Skeletal muscle tissue (tissue), 4 donors: ENCODE results near the gene RAB31. TPM values are rescaled to one million over a fixed set of nuclear protein-coding genes. Genes with fewer than 3 reads are reported as not detected.

Experiments used
- H3K27ac ChIP-seq: one replicate; pipeline ENCODE4 v1.7.0; 2013; ENCODE audit warnings: mild to moderate bottlenecking, low read depth, low read length, inconsistent platforms
- H3K27me3 ChIP-seq, 3 donors: one replicate each; pipeline ENCODE4 v1.7.0; 2013; ENCODE audit warnings: low read length in 3 of 3; ENCODE audit not compliant: control insufficient read depth in 3 of 3, insufficient read depth in 3 of 3
- H3K36me3 ChIP-seq, 3 donors: one replicate each; pipeline ENCODE4 v1.7.0; 2013; ENCODE audit warnings: low read length in 3 of 3; ENCODE audit not compliant: control insufficient read depth in 3 of 3, insufficient read depth in 3 of 3
- H3K4me1 ChIP-seq, 3 donors: one replicate each; pipeline ENCODE4 v1.7.0; 2013; ENCODE audit warnings: low read length in 3 of 3, mild to moderate bottlenecking in 3 of 3; ENCODE audit not compliant: control insufficient read depth in 3 of 3, insufficient read depth in 3 of 3
- H3K4me3 ChIP-seq, 3 donors: one replicate each; pipeline ENCODE4 v1.7.0; 2013; ENCODE audit warnings: low read length in 3 of 3
- H3K9ac ChIP-seq, 3 donors: one replicate each; pipeline ENCODE4 v1.7.0; 2013; ENCODE audit warnings: low read length in 3 of 3, mild to moderate bottlenecking in 3 of 3, moderate library complexity in 2 of 3, low read depth in 1 of 3
- H3K9me3 ChIP-seq, 3 donors: one replicate each; pipeline ENCODE4 v1.7.0; 2013; ENCODE audit warnings: low read length in 3 of 3; ENCODE audit not compliant: control insufficient read depth in 3 of 3
- total RNA-seq: library from RNA; depleted of rRNA; stranded (reverse); fragments of >200 nt; gene quantifications from one replicate; pipeline ENCODE4 v1.2.3, GENCODE V29; 2014
- donor health status: Osteomylitis.

Gene RAB31
- total RNA-seq, 1 donor from 2014 or later, result 16.7 TPM

- H3K9ac ChIP-seq, result no peak overlapping the region
- H3K27me3 ChIP-seq, result peaks cover 7 to 25% (median 24%) of the 10 kb centered on the region in 3 donors
- no peaks in the 10 kb centered on the region for H3K9me3 ChIP-seq
- H3K4me3 ChIP-seq, result no peak overlapping the region
- no peaks in the 10 kb centered on the region for H3K36me3 ChIP-seq
- H3K4me1 ChIP-seq, result peaks cover 16 to 17% (median 17%) of the 10 kb centered on the region in 3 donors
- H3K27ac ChIP-seq, result peak overlapping the region; percentile 34
These were observed 4.1 kb downstream of the RAB31 start for GRCh38 chr18:9712130-9712577.

GRCh38 chr18:9712611-9713010 lies 4.5 kb downstream of the RAB31 start:
- Histone ChIP-seq H3K4me1 (peaks cover 12 to 17% (median 16%) of the 10 kb centered on the region in 3 donors), H3K4me3 (no peak overlapping the region), H3K36me3 (no peaks in the 10 kb centered on the region), H3K9me3 (no peaks in the 10 kb centered on the region), H3K27me3 (peaks cover 7 to 25% (median 24%) of the 10 kb centered on the region in 3 donors), H3K27ac (no peak overlapping the region), H3K9ac (no peak overlapping the region)

GRCh38 chr18:9714266-9715087 lies 6.4 kb downstream of the RAB31 start:
- Histone ChIP-seq H3K27ac (no peak overlapping the region), H3K4me1 (peaks cover 4 to 13% (median 8%) of the 10 kb centered on the region in 3 donors)

GRCh38 chr18:9715088-9715343 lies 6.9 kb downstream of the RAB31 start:
- Histone ChIP-seq H3K4me3 (no peak overlapping the region), H3K4me1 (peaks cover 0 to 13% (median 2%) of the 10 kb centered on the region in 3 donors), H3K9me3 (no peaks in the 10 kb centered on the region), H3K36me3 (no peaks in the 10 kb centered on the region), H3K27me3 (peaks cover 0 to 12% (median 12%) of the 10 kb centered on the region in 3 donors), H3K9ac (no peak overlapping the region), H3K27ac (no peak overlapping the region)

More at GRCh38 chr18:9714266-9715087, 6.4 kb downstream of the RAB31 start:
- Histone ChIP-seq H3K4me3 (no peak overlapping the region), H3K27me3 (peaks cover under 1 to 17% (median 17%) of the 10 kb centered on the region in 3 donors), H3K9ac (no peak overlapping the region), H3K9me3 (no peaks in the 10 kb centered on the region), H3K36me3 (no peaks in the 10 kb centered on the region)

- H3K9ac ChIP-seq, result no peak overlapping the region
- no peak overlapping the region for H3K27ac ChIP-seq
- no peak overlapping the region for H3K4me3 ChIP-seq
- H3K9me3 ChIP-seq, result no peaks in the 10 kb centered on the region
- H3K36me3 ChIP-seq, result no peaks in the 10 kb centered on the region
- peaks cover 0 to 8% (median 7%) of the 10 kb centered on the region in 3 donors for H3K27me3 ChIP-seq
- H3K4me1 ChIP-seq, result peaks cover 0 to 13% (median 2%) of the 10 kb centered on the region in 3 donors
These were observed 8.1 kb downstream of the RAB31 start for GRCh38 chr18:9715978-9716774.

- no peak overlapping the region for H3K4me3 ChIP-seq
- H3K36me3 ChIP-seq, result no peaks in the 10 kb centered on the region
- peaks cover 0 to 3% (median 2%) of the 10 kb centered on the region in 3 donors for H3K27me3 ChIP-seq
- H3K27ac ChIP-seq, result no peak overlapping the region
- H3K4me1 ChIP-seq, result peaks cover 0 to 6% (median 0%) of the 10 kb centered on the region in 3 donors
- H3K9me3 ChIP-seq, result no peaks in the 10 kb centered on the region
- no peak overlapping the region for H3K9ac ChIP-seq
These were observed 8.9 kb downstream of the RAB31 start for GRCh38 chr18:9716780-9717563.

GRCh38 chr18:9719421-9719981 lies 11.4 kb downstream of the RAB31 start:
- peak overlapping the region in 1 of 3 donors; percentile 14 for H3K4me3 ChIP-seq
- H3K4me1 ChIP-seq, result peaks cover 0 to 4% (median 0%) of the 10 kb centered on the region in 3 donors
- H3K9me3 ChIP-seq, result no peaks in the 10 kb centered on the region
- no peaks in the 10 kb centered on the region for H3K27me3 ChIP-seq
- no peak overlapping the region for H3K27ac ChIP-seq
- H3K36me3 ChIP-seq, result peaks cover 0 to 2% (median 0%) of the 10 kb centered on the region in 3 donors
- no peak overlapping the region for H3K9ac ChIP-seq

GRCh38 chr18:9720327-9720726 lies 12.2 kb downstream of the RAB31 start:
- no peaks in the 10 kb centered on the region for H3K27me3 ChIP-seq
- no peak overlapping the region for H3K27ac ChIP-seq
- no peak overlapping the region for H3K4me3 ChIP-seq
- peaks cover 0 to 4% (median 0%) of the 10 kb centered on the region in 3 donors for H3K9me3 ChIP-seq
- peaks cover 0 to 2% (median 0%) of the 10 kb centered on the region in 3 donors for H3K36me3 ChIP-seq
- H3K4me1 ChIP-seq, result peaks cover 0 to 4% (median 0%) of the 10 kb centered on the region in 3 donors
- H3K9ac ChIP-seq, result no peak overlapping the region

- no peak overlapping the region for H3K27ac ChIP-seq
- peaks cover 0 to 13% (median 9%) of the 10 kb centered on the region in 3 donors for H3K4me1 ChIP-seq
- H3K4me3 ChIP-seq, result no peak overlapping the region
- no peaks in the 10 kb centered on the region for H3K27me3 ChIP-seq
- peaks cover 0 to 2% (median 0%) of the 10 kb centered on the region in 3 donors for H3K36me3 ChIP-seq
- no peak overlapping the region for H3K9ac ChIP-seq
- H3K9me3 ChIP-seq, result peaks cover 0 to 4% (median 0%) of the 10 kb centered on the region in 3 donors
These were observed 13.9 kb downstream of the RAB31 start for GRCh38 chr18:9721893-9722550.
